NCI-H748 (cell line): ENCODE data around the gene UBE2R2.
"Not testable (repeated sequence)": the region's sequence is repeated elsewhere in the genome, so short reads cannot be mapped to it uniquely, and the experiment has no call there.

Experiments used
- DNase-seq: peaks from one replicate; lab custom pipeline; 2025; ENCODE audit not compliant: unreplicated experiment; lab: John Stamatoyannopoulos, UW

Gene UBE2R2, protein sequence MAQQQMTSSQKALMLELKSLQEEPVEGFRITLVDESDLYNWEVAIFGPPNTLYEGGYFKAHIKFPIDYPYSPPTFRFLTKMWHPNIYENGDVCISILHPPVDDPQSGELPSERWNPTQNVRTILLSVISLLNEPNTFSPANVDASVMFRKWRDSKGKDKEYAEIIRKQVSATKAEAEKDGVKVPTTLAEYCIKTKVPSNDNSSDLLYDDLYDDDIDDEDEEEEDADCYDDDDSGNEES

DNA sequence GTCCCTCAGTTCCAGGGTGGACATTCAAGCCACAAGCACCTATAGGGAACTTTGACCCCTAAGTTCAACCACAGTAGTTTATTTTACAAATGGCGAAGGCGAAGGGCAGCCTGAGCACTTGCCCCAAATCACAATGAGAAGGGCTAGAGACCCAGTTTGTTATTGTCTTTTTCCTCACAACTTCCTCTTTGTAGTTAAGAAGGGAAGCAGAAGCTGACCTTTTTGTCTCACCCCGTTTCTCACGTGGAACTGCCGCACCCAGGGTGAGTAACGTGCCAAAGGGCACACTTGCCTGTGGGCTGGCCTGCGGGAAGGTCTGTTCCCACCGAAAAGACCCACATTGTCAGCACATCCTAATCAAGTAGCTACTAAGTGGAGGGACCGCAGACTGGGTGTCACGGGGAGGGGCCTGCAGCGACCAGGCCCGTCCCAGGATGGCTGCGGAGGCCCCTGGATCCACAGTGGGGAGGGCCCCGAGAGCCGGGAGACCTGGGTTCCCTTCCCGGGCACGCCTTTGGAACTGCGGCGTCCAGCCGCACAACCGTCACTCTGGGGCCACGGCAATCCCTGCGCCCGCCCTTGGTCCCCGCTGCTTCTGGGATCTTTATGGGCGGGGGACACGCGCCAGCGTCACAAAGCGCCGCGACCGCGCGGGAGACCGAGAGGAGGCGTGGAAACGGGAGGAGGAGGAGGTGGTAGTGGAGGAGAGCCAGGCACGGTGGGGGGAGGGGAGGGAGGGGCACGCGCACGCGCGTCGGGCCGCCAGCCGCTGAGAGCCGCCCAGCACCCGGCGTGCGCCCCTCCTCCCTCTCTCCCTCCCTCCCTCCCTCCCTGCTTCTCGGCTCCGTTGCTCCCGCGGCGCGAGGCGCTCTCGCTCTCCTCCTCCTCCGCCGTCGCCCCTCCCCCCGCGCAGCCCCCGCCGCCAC, at the start of gene UBE2R2:
Gene UBE2R2, plus strand, starts transcription at position 834 of the 926 bp plus-strand sequence. CDS start 598 bp downstream, outside the sequence.
- DNase-seq = peak; percentile 95

DNA sequence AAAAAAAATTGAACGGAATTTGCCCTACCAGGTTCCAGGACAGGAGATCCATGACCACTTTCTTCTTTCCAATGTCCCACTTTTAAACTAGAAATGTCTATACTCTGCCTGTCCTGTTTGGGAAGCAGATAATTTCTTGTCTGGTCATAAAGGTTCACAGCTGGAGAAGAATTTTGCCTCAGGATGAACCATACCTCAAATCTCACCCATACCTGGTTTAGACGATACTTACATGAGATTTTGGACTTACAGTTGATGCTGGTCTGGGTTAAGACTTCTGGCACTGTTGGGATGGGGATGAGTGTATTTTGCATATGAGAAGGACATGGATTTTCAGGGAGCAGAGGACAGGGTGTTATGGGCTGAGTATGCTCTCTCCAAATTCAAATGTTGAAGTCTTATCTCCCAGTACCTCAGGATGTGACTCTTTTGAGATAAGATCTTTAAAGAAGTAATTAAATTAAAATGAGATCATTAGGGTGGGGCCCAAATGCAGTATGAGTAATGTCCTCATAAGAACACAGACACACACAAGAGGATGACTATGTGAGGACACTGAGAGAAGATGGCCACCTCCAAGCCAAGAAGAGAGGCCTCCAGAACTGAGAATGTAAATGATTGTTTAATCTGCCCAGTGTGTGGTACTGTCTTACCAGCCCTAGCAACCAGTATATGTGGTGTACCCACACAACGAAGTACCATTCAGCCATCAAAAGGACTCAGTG, 46.6 kb upstream of the UBE2R2 start:
- DNase-seq = not testable (repeated sequence)

DNA sequence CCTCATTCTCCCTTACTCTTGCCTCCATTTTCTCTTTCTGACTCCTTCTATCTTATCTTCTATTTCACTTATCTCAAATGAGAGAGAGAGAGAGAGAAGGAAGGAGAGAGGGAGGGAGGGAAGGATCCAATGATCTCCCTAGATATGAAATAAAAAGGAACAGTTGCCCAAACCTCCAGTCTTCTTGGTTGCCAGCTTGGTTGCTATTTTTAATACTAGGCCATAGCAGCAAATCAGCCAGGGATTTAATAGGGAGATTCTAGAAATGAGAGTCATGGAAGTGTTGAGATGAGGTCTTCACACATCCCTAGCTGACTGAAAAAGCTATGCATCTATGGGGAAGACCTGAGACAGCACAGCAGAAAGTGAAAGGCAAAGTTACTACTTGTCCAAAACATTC, 43.8 kb upstream of the UBE2R2 start:
- not testable (repeated sequence) for DNase-seq

DNA sequence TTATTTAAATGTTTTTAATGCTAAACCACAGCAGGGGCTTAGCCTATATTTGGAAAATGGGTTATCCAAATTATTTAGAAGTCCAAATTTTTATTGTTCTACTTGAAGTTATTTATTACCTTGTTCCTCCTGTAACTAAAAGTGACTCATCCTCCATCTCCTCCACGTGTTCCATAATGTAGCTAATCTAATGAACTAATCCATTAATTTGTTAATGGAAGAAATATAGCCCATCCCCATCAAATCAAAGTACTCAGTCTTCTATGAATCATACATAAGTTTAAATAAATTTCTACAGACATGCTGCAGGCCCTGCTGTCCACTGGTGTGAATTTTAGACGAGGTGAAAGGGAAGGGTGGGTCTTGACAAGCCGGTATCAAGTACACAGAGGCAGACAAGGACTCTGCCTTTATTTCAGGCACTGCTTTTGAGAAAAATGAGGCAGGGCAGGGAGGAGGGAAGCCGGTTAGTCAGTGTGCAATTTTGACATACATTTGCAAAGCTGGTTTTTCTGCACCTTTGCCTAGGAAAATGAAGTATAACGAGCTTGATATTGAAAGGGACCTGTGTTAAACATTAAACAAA, 42.8 kb upstream of the UBE2R2 start:
- DNase-seq = not testable (repeated sequence)

DNA sequence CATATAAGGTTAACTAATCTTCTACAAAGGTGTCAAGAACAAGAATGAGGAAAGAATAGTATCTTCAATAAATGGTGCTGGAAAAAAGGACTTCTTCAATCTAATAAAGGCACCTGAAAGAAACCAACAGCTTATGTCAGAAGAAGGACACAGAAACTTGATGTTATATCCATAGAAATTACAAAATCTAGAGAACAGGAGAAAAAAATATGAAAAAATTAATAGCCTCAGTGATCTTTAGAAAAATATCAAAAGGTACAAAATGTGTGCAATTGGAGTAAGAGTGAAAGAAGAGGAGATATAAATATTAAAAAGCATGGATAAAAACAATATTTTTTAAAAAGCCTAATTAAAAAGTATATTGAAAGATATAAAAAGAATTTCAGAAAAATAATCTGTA, 40.4 kb upstream of the UBE2R2 start:
- no peak for DNase-seq

DNA sequence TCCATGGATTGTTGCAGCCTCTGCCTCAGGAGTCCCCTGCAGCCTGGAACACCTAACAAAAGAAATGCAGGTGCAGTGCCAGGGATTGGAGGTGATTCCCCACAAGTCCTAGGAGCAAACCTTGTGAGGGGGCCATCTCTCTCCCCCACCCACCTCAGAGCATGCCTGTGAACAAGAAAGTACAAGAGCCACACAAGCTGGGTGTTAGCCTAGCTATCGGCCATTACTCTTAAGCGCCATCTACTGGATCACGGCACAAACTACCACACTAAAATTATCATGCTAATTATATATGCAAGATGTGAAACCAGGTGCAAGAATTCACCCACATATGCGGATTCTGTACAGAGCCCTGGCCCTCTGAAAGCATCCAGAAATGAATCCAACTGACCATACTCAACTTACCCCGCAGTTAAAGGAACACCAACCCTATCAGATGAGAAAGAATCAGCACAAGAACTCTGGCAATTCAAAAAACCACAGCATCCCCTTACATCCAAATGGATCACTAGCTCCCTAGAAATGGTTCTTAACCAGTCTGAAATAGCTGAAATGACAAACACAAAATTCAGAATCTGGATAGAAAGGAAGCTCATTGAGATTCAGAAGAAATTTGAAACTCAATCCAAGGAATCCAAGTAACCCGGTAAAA, 38.1 kb upstream of the UBE2R2 start:
- peak; percentile 70 for DNase-seq

DNA sequence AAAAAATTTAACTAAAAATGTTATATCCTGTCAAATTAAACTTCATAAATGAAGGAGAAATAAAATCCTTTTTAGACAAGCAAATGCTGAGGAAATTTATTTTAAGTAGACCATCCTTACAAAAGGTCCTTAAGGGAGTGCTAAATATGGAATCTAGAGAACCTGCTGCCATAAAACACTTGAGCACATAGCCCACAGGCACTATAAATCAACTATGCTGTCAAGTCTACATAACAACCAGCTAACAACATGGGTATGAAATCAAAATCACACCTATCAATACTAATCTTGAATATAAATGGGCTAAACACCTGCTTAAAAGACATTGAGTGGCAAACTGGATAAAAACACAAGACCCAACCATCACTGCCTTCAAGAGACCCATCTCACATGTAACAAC, 36.7 kb upstream of the UBE2R2 start:
- DNase-seq = no peak

DNA sequence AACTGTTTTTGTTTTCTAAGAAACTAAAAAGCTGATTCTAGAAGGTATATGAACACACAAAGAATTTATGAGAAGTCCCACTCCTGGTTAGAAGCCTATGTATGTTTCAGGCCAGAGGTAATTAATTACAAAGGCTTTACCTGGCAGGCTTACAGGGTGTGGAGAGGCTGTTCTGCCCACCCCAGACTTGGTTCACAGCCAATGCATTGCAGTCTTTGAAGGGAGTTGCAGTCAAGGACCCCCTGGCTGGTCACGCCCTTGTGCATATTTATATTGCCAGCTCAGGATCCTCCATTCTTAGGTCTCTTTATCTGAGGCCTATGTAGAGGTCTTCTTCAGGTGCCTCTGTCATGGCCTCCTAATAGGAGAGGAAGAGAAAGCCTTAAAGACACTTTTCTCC, 35.2 kb upstream of the UBE2R2 start:
- peak; percentile 31 for DNase-seq

DNA sequence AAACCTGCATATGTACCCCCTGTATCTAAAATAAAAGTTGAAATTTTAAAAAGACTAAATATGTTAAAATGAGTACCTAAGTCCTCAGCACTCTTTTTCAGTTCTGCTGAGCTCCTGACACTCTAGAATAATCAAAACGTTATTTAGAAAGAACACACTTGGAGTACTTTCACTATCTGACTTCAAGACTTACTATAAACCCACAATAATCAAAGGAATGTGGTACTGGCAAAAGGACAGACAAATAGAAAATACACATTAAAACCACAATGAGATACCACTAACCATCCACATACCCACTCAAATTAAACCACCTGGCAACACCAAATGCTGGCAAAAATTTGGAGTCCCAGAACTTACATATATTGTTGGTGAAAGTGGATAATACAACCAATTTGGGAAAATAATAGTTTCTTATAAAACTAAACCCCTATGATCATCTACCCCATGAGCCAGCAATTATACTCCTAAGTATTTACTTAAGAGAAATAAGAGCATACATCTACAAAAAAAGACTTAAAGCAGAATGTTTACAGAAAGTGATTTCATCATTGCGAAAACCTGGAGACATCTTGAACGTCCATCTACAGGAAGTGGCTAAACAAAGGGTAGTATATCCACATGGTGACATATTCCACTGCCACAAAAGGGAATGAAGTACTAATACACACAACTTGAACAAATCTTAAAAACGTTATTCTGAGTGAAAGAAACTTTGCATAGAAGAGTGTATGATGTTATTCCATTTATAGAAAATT, 34.4 kb upstream of the UBE2R2 start:
- no peak for DNase-seq

DNA sequence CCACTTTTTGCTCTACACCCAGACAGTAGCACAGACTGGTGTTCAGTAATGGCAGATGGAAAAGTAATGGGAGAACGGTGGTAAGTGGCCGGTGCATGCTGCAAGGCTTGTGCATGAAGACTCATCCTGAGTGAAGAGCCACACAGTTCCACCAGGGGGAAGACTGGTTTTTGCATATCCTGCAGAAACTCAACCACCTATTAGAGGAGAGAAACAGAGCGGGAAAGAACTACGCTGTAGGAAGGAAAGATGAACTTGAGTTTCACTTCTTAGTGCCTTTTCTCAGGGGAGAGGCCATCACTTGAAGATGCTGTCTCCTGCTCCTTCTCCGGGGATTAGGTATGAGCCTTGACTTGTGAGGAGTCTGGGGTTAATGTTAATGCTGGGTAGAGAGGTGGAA, 31.0 kb upstream of the UBE2R2 start:
- peak; percentile 23 for DNase-seq

DNA sequence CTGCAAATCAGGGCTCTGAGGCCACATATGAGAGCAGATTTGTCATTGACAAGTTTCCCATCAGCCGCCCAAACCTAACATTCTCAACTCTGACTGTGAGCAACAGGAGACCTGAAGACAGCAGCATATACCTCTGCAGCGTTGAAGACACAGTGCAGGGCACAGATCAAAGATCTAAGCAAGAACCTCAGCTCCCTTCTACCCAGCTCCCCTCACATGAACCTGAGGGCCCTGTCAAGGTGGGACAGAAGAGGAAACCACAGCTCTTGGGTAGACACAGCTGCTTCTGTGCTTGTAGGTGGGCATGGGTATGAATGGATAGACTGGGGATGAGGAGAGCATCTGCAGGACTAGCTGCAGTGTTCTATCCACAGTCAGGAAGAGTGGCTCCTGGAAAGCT, 30.3 kb upstream of the UBE2R2 start:
- no peak for DNase-seq

DNA sequence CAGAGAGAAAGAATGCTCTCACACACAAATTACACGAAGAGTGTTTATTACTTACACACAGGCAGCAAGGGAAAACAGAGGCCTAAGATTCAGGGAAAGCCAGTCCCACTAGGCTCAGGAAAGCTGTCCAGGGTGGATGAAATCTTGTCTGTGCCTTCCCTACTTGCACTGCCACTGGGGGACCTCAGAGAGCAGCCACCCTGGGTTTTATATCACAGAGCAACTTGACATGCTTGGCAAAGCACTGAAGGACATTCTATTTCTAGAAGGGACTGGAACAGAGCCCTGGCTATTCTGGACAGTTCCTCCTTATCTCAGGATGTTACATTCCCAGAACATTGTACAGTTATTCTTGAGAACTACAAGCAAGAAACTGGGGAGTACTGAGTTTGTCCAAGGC, 29.1 kb upstream of the UBE2R2 start:
- no peak for DNase-seq

DNA sequence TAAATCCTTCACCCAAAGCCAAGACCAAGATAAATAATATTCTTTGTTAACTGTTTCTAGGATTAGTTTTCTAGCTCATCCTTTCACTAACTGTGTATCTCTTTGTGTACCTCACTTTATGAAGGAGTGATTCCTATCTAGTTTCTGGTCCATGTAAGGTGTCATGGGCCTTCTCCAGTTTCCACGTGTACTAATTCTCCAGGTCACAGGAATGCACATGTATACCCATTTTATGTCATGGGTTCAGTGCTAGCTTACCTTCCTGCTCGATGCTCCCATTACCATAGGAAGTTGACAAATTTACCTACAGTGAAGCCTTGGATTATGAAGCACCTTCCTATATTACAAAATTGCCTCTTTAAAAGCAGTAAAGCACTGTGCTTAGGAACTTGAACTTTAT, 27.5 kb upstream of the UBE2R2 start:
- DNase-seq = not testable (repeated sequence)

DNA sequence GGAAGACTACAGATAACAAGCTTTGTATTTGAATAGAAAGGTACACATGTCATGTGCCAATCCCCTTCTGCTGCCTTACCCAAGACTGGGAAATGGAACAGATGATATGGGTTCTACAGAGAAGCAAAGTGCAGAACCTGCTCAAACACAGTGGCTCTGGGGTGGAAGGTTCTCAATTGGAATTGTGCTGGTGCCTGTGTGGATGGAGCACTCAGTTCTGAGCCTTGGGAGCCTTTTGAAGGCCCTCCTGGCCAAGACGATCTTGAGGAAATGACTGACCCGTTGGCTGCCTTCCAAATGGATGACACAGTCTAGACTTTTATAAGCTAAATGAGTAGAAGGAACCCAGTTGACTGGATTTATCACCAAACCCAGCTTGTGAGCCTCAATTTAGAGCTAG, 25.8 kb upstream of the UBE2R2 start:
- no peak for DNase-seq

DNA sequence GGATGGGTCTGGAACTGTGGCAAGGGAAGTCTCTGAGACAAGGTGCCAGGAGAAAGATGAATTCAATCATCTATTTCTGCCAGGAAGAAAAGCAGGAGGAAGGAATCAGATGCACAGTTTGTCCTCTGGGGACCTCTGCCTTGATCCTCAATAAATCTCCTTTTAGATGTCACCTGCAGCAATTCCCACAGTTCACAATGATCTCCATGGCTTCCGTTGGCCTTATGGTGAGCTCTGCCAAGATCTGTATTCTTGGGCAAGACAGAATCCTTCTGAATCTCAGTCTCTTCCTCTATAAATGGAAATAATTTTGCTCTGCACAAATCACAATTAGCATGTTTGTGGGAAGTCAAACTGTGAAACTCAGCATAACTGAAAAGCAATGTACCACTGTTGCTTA, 23.5 kb upstream of the UBE2R2 start:
- not testable (repeated sequence) for DNase-seq

DNA sequence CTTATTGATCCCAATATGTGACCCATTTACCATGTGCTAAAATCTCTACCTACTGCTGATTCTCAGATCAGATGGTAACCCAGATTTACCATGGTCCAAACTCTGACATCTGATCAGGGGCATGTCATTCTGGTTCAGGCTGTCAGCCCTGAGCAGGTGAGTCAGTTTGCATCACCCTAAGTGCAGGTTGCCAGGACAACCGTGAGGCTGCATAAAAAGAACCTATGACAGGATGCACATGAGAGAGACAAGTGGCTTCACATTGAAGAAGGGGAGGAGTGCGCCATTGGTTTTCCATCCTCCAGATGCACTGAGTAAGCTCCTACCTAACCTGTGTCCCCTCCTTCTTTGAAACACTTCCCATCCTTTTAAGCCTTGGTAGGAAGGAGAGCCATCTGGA, 22.4 kb upstream of the UBE2R2 start:
- DNase-seq = peak; percentile 78

DNA sequence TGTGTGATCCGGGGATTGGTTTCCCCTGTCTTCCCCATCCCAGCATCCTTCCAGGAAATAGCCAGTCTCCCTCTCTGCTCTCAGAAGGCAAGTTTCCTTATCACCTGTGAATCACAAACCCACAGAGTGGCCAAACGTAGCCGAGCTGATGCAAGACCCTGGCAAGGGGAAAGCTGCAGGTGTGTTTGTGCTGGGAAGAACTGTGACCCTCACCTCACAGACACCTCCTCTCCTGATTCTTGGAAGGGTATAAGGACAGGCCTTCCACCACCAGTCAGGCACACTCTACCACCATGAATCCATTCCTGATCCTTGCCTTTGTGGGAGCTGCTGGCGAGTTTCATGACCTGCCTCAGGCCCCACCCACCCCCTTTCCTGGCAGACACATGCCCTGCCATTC, 21.7 kb upstream of the UBE2R2 start, which contains the start of gene PRSS3:
Gene PRSS3, plus strand, starts transcription at position 281 of the 400 bp plus-strand sequence. Its CDS starts 13 bp downstream, at position 294.
- DNase-seq = no peak

DNA sequence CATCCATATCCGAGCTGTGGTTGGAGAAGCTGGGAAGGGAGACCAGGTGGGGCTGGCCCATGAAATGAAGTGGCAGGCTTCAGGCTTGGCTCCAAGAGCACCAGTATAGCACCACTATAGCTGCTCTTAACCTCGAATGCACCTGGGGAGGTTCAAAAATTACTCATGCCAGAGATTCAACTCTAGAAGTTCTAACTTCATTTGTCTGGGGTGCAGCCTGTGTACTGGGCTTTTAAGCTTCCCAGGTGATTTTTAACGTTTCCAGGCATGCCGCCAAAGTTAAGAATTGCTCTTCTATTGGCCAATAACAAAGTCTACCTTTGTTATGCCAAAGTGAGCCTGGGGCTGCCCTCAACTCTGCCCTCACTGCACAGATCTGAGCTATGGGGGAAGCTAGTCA, 21.1 kb upstream of the UBE2R2 start:
- no peak for DNase-seq

DNA sequence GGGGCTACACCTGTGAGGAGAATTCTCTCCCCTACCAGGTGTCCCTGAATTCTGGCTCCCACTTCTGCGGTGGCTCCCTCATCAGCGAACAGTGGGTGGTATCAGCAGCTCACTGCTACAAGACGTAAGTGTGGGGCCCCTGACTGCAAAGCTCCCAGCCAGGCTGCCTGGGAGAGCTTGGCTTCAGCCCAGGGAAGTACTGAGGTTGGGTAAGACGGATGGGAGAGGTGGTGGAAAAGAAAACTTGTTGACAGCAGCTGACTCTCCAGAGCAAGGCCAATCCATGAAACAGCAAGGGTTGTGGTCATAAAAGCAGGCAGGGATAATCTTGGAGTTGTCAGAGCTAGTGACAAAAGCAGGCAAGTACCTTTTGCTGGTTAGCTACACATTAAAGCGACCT, 20.3 kb upstream of the UBE2R2 start:
- not testable (repeated sequence) for DNase-seq

DNA sequence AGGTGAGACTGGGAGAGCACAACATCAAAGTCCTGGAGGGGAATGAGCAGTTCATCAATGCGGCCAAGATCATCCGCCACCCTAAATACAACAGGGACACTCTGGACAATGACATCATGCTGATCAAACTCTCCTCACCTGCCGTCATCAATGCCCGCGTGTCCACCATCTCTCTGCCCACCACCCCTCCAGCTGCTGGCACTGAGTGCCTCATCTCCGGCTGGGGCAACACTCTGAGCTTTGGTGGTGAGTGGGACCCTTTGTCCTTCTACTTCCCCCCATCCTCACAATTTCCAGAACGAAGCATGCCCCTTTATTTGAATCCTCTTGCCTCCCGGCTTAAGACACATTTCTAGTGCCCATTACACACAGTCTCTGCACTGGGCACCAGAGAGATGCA, 19.1 kb upstream of the UBE2R2 start:
- no peak for DNase-seq
